Liver (tissue), 3 donors: ENCODE results near the gene H2AZ2.

Experiments
- EGR1 ChIP-seq, 2 donors: IDR thresholded peaks; 2 replicates each; pipeline ENCODE4 v1.6.1; 2016 to 2018; ENCODE audit warnings: antibody characterized with exemption in 2 of 2, low read depth in 2 of 2
- FOXA1 ChIP-seq: IDR thresholded peaks from 2 replicates; pipeline ENCODE4 v1.6.1; 2016; ENCODE audit warnings: antibody characterized with exemption
- GABPA ChIP-seq, 2 donors: IDR thresholded peaks in 1 of 2; conservative IDR thresholded peaks in 1 of 2; 2 replicates each; pipeline ENCODE4 v1.6.1; 2016; ENCODE audit warnings: antibody characterized with exemption in 2 of 2, mild to moderate bottlenecking in 1 of 2, moderate library complexity in 1 of 2
- HNF4G ChIP-seq: IDR thresholded peaks from 2 replicates; pipeline ENCODE4 v1.6.1; 2016; ENCODE audit warnings: antibody characterized with exemption
- JUND ChIP-seq, 2 donors: IDR thresholded peaks; 2 replicates each; pipeline ENCODE4 v1.6.1; 2016; ENCODE audit warnings: antibody characterized with exemption in 2 of 2
- RAD21 ChIP-seq, 2 donors: IDR thresholded peaks; 2 replicates each; pipeline ENCODE4 v1.6.1; 2016; ENCODE audit warnings: antibody characterized with exemption in 2 of 2, mild to moderate bottlenecking in 2 of 2
- SP1 ChIP-seq: IDR thresholded peaks from 2 replicates; pipeline ENCODE4 v1.6.1; 2018; ENCODE audit warnings: antibody characterized with exemption, mild to moderate bottlenecking
- TAF1 ChIP-seq: conservative IDR thresholded peaks from 2 replicates; pipeline ENCODE4 v1.6.1; 2016; ENCODE audit warnings: antibody characterized with exemption, mild to moderate bottlenecking
- YY1 ChIP-seq: IDR thresholded peaks from 2 replicates; pipeline ENCODE4 v1.6.1; 2016; ENCODE audit warnings: antibody characterized with exemption, mild to moderate bottlenecking
- TF ChIP-seq, protein P1 (sequence below): fragments of 150-350 bp; IDR thresholded peaks from 2 replicates; pipeline ENCODE4 v1.5.1; 2017; ENCODE audit warnings: improper control_type of control experiment, low read depth, low read length; ENCODE audit not compliant: missing input control
- TF ChIP-seq, protein P2 (sequence below): IDR thresholded peaks from 2 replicates; pipeline ENCODE4 v1.6.1; 2016; ENCODE audit warnings: antibody characterized with exemption, mild to moderate bottlenecking
- TF ChIP-seq, protein P3 (sequence below): IDR thresholded peaks from 2 replicates; pipeline ENCODE4 v1.6.1; 2016; ENCODE audit warnings: antibody characterized with exemption
- TF ChIP-seq, protein P4 (sequence below): IDR thresholded peaks from 2 replicates; pipeline ENCODE4 v1.6.1; 2016; ENCODE audit warnings: antibody characterized with exemption
- TF ChIP-seq, protein P5 (sequence below): IDR thresholded peaks from 2 replicates; pipeline ENCODE4 v1.6.1; 2016; ENCODE audit warnings: antibody characterized with exemption
- donor health status: healthy.
- donor health status: healthy.

DNA sequence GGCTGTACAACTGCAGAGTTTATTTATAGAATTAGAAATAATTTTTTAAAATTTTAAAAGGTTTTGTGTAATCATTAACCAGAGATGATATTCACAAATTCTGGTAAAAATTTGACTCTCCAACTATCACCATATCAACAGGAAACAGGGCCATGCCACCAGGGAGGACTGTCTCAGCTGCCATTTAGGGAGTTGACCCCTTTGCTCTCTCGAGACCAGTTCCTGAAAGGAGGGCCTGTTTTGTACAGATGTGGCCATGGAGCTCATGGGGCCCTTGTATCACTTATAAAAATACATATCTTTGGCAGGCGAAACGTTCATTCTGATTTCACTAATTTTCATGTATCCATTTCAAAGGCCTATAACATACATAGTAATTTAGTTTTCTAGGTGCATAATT, 20.3 kb downstream of the H2AZ2 start:
- no peak for TF ChIP-seq YY1
- TF ChIP-seq, protein P1, sequence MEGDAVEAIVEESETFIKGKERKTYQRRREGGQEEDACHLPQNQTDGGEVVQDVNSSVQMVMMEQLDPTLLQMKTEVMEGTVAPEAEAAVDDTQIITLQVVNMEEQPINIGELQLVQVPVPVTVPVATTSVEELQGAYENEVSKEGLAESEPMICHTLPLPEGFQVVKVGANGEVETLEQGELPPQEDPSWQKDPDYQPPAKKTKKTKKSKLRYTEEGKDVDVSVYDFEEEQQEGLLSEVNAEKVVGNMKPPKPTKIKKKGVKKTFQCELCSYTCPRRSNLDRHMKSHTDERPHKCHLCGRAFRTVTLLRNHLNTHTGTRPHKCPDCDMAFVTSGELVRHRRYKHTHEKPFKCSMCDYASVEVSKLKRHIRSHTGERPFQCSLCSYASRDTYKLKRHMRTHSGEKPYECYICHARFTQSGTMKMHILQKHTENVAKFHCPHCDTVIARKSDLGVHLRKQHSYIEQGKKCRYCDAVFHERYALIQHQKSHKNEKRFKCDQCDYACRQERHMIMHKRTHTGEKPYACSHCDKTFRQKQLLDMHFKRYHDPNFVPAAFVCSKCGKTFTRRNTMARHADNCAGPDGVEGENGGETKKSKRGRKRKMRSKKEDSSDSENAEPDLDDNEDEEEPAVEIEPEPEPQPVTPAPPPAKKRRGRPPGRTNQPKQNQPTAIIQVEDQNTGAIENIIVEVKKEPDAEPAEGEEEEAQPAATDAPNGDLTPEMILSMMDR: no peak
- TF ChIP-seq, protein P2, sequence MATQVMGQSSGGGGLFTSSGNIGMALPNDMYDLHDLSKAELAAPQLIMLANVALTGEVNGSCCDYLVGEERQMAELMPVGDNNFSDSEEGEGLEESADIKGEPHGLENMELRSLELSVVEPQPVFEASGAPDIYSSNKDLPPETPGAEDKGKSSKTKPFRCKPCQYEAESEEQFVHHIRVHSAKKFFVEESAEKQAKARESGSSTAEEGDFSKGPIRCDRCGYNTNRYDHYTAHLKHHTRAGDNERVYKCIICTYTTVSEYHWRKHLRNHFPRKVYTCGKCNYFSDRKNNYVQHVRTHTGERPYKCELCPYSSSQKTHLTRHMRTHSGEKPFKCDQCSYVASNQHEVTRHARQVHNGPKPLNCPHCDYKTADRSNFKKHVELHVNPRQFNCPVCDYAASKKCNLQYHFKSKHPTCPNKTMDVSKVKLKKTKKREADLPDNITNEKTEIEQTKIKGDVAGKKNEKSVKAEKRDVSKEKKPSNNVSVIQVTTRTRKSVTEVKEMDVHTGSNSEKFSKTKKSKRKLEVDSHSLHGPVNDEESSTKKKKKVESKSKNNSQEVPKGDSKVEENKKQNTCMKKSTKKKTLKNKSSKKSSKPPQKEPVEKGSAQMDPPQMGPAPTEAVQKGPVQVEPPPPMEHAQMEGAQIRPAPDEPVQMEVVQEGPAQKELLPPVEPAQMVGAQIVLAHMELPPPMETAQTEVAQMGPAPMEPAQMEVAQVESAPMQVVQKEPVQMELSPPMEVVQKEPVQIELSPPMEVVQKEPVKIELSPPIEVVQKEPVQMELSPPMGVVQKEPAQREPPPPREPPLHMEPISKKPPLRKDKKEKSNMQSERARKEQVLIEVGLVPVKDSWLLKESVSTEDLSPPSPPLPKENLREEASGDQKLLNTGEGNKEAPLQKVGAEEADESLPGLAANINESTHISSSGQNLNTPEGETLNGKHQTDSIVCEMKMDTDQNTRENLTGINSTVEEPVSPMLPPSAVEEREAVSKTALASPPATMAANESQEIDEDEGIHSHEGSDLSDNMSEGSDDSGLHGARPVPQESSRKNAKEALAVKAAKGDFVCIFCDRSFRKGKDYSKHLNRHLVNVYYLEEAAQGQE: no peak
- TF ChIP-seq, protein P3, sequence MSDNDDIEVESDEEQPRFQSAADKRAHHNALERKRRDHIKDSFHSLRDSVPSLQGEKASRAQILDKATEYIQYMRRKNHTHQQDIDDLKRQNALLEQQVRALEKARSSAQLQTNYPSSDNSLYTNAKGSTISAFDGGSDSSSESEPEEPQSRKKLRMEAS: no peak
- TF ChIP-seq TAF1: no peak
- TF ChIP-seq HNF4G: no peak
- no peak for TF ChIP-seq SP1
- no peak for TF ChIP-seq RAD21 (IDR thresholded peaks at IDR 0.05)
- TF ChIP-seq EGR1 (IDR thresholded peaks at IDR 0.05; ENCODE audit: low read depth in 2 of 2): no peak
- no peak for TF ChIP-seq FOXA1
- no peak for TF ChIP-seq JUND (IDR thresholded peaks at IDR 0.05)
- TF ChIP-seq, protein P4, sequence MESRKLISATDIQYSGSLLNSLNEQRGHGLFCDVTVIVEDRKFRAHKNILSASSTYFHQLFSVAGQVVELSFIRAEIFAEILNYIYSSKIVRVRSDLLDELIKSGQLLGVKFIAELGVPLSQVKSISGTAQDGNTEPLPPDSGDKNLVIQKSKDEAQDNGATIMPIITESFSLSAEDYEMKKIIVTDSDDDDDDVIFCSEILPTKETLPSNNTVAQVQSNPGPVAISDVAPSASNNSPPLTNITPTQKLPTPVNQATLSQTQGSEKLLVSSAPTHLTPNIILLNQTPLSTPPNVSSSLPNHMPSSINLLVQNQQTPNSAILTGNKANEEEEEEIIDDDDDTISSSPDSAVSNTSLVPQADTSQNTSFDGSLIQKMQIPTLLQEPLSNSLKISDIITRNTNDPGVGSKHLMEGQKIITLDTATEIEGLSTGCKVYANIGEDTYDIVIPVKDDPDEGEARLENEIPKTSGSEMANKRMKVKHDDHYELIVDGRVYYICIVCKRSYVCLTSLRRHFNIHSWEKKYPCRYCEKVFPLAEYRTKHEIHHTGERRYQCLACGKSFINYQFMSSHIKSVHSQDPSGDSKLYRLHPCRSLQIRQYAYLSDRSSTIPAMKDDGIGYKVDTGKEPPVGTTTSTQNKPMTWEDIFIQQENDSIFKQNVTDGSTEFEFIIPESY: no peak
- TF ChIP-seq, protein P5, sequence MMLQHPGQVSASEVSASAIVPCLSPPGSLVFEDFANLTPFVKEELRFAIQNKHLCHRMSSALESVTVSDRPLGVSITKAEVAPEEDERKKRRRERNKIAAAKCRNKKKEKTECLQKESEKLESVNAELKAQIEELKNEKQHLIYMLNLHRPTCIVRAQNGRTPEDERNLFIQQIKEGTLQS: no peak
- TF ChIP-seq GABPA (IDR thresholded peaks at IDR 0.05 in 1 of 2, conservative IDR thresholded peaks at IDR 0.05 in 1 of 2): no peak
